ENCODE measurements around the gene PROSER3. TPM values are rescaled to one million over a fixed set of nuclear protein-coding genes. Genes with fewer than 3 reads are reported as not detected.

Gene PROSER3
- total and polyA plus RNA-seq, 2 donors (not counting 1 experiment from before 2014, with no cell fraction given) = 3.8 to 8.1 TPM

GRCh38 chr19:35729763-35730162 is 28.2 kb upstream of the PROSER3 start:
- DNase-seq (ENCODE audit: low read depth in 2 of 2) = no peak
- no peak overlapping the region for H3K4me2 ChIP-seq (ENCODE audit: extremely low read depth, insufficient read depth, low read length)
- H3K9me3 ChIP-seq (ENCODE audit: control insufficient read depth, insufficient read depth, low read depth, low read length) = no peaks in the 10 kb centered on the region
- H3K4me3 ChIP-seq (replicated peaks in 1 of 4; ENCODE audit: control extremely low read depth in 1 of 4, insufficient read depth in 1 of 4, low read depth in 3 of 4, low read length in 4 of 4) = no peak overlapping the region
- no peaks in the 10 kb centered on the region for H3K79me2 ChIP-seq (ENCODE audit: control insufficient read depth, insufficient read depth, low read length)
- H2AFZ ChIP-seq (ENCODE audit: low read length) = no peak overlapping the region
- H3K4me1 ChIP-seq (ENCODE audit: control insufficient read depth, extremely low read depth, insufficient read depth, low read length) = no peaks in the 10 kb centered on the region
- H3K27ac ChIP-seq (ENCODE audit: insufficient read depth, low read length) = no peak overlapping the region
- no peaks in the 10 kb centered on the region for H4K20me1 ChIP-seq (ENCODE audit: control insufficient read depth, extremely low read depth, insufficient read depth, low read length)
- H3K36me3 ChIP-seq (ENCODE audit: control insufficient read depth, insufficient read depth, low read length) = peaks cover 57% of the 10 kb centered on the region
- no peaks in the 10 kb centered on the region for H3K27me3 ChIP-seq (ENCODE audit: control insufficient read depth, insufficient read depth, low read length)
- no peak overlapping the region for H3K9ac ChIP-seq (ENCODE audit: insufficient read depth, low read length)
- TF ChIP-seq, protein P1, sequence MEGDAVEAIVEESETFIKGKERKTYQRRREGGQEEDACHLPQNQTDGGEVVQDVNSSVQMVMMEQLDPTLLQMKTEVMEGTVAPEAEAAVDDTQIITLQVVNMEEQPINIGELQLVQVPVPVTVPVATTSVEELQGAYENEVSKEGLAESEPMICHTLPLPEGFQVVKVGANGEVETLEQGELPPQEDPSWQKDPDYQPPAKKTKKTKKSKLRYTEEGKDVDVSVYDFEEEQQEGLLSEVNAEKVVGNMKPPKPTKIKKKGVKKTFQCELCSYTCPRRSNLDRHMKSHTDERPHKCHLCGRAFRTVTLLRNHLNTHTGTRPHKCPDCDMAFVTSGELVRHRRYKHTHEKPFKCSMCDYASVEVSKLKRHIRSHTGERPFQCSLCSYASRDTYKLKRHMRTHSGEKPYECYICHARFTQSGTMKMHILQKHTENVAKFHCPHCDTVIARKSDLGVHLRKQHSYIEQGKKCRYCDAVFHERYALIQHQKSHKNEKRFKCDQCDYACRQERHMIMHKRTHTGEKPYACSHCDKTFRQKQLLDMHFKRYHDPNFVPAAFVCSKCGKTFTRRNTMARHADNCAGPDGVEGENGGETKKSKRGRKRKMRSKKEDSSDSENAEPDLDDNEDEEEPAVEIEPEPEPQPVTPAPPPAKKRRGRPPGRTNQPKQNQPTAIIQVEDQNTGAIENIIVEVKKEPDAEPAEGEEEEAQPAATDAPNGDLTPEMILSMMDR (conservative IDR thresholded peaks at IDR 0.05 in 1 of 2, IDR thresholded peaks at IDR 0.05 in 1 of 2; ENCODE audit: low read depth in 1 of 2, low read length in 2 of 2) = no peak
- TF ChIP-seq EZH2 (IDR thresholded peaks at IDR 0.05; ENCODE audit: low read length, missing control alignments) = no peak

GRCh38 chr19:35730326-35730725 is 27.6 kb upstream of the PROSER3 start:
- peaks cover 60% of the 10 kb centered on the region for H3K36me3 ChIP-seq (ENCODE audit: control insufficient read depth, insufficient read depth, low read length)

DNA sequence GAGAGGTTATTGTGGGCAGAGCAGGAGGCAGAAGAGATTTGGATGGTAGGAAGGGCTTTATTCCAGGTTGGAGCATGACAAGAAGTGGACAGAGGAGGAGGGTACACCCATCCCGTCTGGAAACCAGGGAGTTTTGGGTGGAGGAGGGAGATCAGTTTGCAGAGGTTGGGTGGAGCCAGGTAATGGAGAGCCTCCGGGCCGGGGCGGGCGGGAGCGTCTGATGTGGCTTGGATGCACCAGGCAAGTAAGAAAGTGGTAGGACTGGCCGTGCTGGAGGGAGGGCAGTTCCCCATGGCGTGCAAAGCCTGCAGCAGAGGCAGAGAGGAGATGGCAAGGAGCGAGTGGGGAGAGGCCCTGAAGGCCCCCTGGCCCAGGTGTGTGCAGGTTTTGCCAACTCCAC is 26.6 kb upstream of the PROSER3 start:
- H3K9me3 ChIP-seq (ENCODE audit: control insufficient read depth, insufficient read depth, low read depth, low read length) = no peaks in the 10 kb centered on the region
- no peak overlapping the region for H2AFZ ChIP-seq (ENCODE audit: low read length)
- no peak overlapping the region for H3K9ac ChIP-seq (ENCODE audit: insufficient read depth, low read length)
- TF ChIP-seq, protein P1 (conservative IDR thresholded peaks at IDR 0.05 in 1 of 2, IDR thresholded peaks at IDR 0.05 in 1 of 2; ENCODE audit: low read depth in 1 of 2, low read length in 2 of 2) = no peak
- TF ChIP-seq EZH2 (IDR thresholded peaks at IDR 0.05; ENCODE audit: low read length, missing control alignments) = no peak
- DNase-seq (ENCODE audit: low read depth in 2 of 2) = no peak
- no peak overlapping the region for H3K4me3 ChIP-seq (replicated peaks in 1 of 4; ENCODE audit: control extremely low read depth in 1 of 4, insufficient read depth in 1 of 4, low read depth in 3 of 4, low read length in 4 of 4)
- no peaks in the 10 kb centered on the region for H3K4me1 ChIP-seq (ENCODE audit: control insufficient read depth, extremely low read depth, insufficient read depth, low read length)
- H3K79me2 ChIP-seq (ENCODE audit: control insufficient read depth, insufficient read depth, low read length) = no peaks in the 10 kb centered on the region
- H3K27me3 ChIP-seq (ENCODE audit: control insufficient read depth, insufficient read depth, low read length) = no peaks in the 10 kb centered on the region
- H3K4me2 ChIP-seq (ENCODE audit: extremely low read depth, insufficient read depth, low read length) = no peak overlapping the region
- no peak overlapping the region for H3K27ac ChIP-seq (ENCODE audit: insufficient read depth, low read length)
- H4K20me1 ChIP-seq (ENCODE audit: control insufficient read depth, extremely low read depth, insufficient read depth, low read length) = no peaks in the 10 kb centered on the region
- H3K36me3 ChIP-seq (ENCODE audit: control insufficient read depth, insufficient read depth, low read length) = peaks cover 51% of the 10 kb centered on the region

More at GRCh38 chr19:35730326-35730725, 27.6 kb upstream of the PROSER3 start:
- Histone ChIP-seq H3K4me3 (replicated peaks in 1 of 4; ENCODE audit: control extremely low read depth in 1 of 4, insufficient read depth in 1 of 4, low read depth in 3 of 4, low read length in 4 of 4) (no peak overlapping the region), H3K4me1 (ENCODE audit: control insufficient read depth, extremely low read depth, insufficient read depth, low read length) (no peaks in the 10 kb centered on the region), H4K20me1 (ENCODE audit: control insufficient read depth, extremely low read depth, insufficient read depth, low read length) (no peaks in the 10 kb centered on the region), H3K27ac (ENCODE audit: insufficient read depth, low read length) (no peak overlapping the region), H3K9me3 (ENCODE audit: control insufficient read depth, insufficient read depth, low read depth, low read length) (no peaks in the 10 kb centered on the region), H3K4me2 (ENCODE audit: extremely low read depth, insufficient read depth, low read length) (no peak overlapping the region), H3K79me2 (ENCODE audit: control insufficient read depth, insufficient read depth, low read length) (no peaks in the 10 kb centered on the region), H3K9ac (ENCODE audit: insufficient read depth, low read length) (no peak overlapping the region), H2AFZ (ENCODE audit: low read length) (no peak overlapping the region), H3K27me3 (ENCODE audit: control insufficient read depth, insufficient read depth, low read length) (no peaks in the 10 kb centered on the region)
- no peak for DNase-seq (ENCODE audit: low read depth in 2 of 2)
- TF ChIP-seq EZH2 (IDR thresholded peaks at IDR 0.05; ENCODE audit: low read length, missing control alignments) = no peak
